Testis (tissue), 3 donors: ENCODE measurements around the gene DUSP14. TPM values are rescaled to one million over a fixed set of nuclear protein-coding genes. Genes with fewer than 3 reads are reported as not detected.

Experiments used
- DNase-seq: peaks from one replicate; pipeline ENCODE4 v3.0.0-alpha.2; 2019
- H3K27ac ChIP-seq, 2 donors: fragments of 200-600 bp; sonication (generic); one replicate each; pipeline ENCODE4 v1.5.1; 2019
- H3K27me3 ChIP-seq: fragments of 200-600 bp; sonication (generic); one replicate; pipeline ENCODE4 v1.5.1; 2019
- H3K36me3 ChIP-seq: fragments of 200-600 bp; sonication (generic); one replicate; pipeline ENCODE4 v1.5.1; 2017; ENCODE audit warnings: low read depth; ENCODE audit errors: missing control alignments
- H3K4me1 ChIP-seq: fragments of 200-600 bp; sonication (generic); one replicate; pipeline ENCODE4 v1.5.1; 2019
- H3K4me3 ChIP-seq, 2 donors: fragments of 200-600 bp; sonication (generic); one replicate each; pipeline ENCODE4 v1.5.1; 2017 to 2019
- H3K9me3 ChIP-seq: fragments of 200-600 bp; sonication (generic); one replicate; pipeline ENCODE4 v1.5.1; 2017
- POLR2A ChIP-seq: fragments of 450-650 bp; IDR thresholded peaks from one replicate; pipeline ENCODE4 v1.6.1; 2017; ENCODE audit warnings: antibody characterized with exemption, mild to moderate bottlenecking, moderate library complexity
- WGBS, 2 donors: methylation state at CpG; one replicate each; pipeline ENCODE4 v1.1.5; 2018; 5-methylcytosine and 5-hydroxymethylcytosine counted together
- intact Hi-C: fragments of 100-400 bp; cut with DNase I; formaldehyde crosslinking; loops from one replicate; pipeline ENCODE4 v1.15.1; 2023; ENCODE audit warnings: low total_unique reads
- polyA plus RNA-seq: library from polyadenylated mRNA; stranded (reverse); fragments of 350-450 nt; fragmentation: Illumina TruSeq; extraction: RNeasy Lipid Tissue Mini Kit (QIAGEN cat#74804); gene quantifications from one replicate; pipeline ENCODE4 v1.2.3, GENCODE V29; 2014; ENCODE audit warnings: low read depth, low replicate concordance; ENCODE audit not compliant: insufficient read depth
- total RNA-seq, 2 donors: library from RNA; depleted of rRNA; stranded (reverse); fragments of >200 nt; gene quantifications; one replicate each; pipeline ENCODE4 v1.2.3, GENCODE V29; 2016
- TF ChIP-seq, protein P1 (sequence below), 3 experiments: fragments of 450-650 bp in 2 of 3; fragments of 200-600 bp in 1 of 3; sonication (generic) in 1 of 3; IDR thresholded peaks; one replicate each; pipeline ENCODE4 v1.5.1; 2016 to 2019; ENCODE audit warnings: antibody characterized with exemption in 3 of 3, mild to moderate bottlenecking in 2 of 3, moderate library complexity in 1 of 3

The DUSP14 gene
- total and polyA plus RNA-seq, 3 donors from 2014 or later, result 26.6 to 38.3 (median 36.1) TPM

DNA sequence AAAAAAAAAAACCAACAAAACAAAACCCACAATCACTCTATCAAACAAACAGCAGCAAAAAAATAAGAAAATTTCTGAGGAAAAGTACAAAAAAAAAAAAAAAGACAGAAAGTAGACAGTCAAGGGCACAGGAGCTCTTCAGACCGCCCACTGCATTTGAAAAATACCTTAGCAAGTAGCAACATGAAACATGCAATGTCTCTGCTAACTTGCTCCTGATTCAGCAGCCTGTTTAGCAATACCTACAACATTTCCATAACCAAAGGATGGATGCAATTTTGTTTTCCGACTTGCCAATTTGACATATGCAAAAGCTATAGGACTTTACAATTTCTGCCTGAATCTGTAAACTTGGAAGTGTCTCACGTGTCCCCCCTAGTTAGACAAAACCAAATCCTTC lies 62.1 kb downstream of the DUSP14 start:
- whole genome bisulfite sequencing, 2 donors, result 62 to 77% methylated on average over 3 of the region's 3 CpGs
- Histone ChIP-seq H3K4me1 (peaks cover 1% of the 10 kb centered on the region), H3K4me3 (no peak overlapping the region), H3K27me3 (no peaks in the 10 kb centered on the region), H3K9me3 (no peaks in the 10 kb centered on the region), H3K36me3 (no peaks in the 10 kb centered on the region), H3K27ac (no peak overlapping the region)
- no peak for DNase-seq
- TF ChIP-seq, protein P1, sequence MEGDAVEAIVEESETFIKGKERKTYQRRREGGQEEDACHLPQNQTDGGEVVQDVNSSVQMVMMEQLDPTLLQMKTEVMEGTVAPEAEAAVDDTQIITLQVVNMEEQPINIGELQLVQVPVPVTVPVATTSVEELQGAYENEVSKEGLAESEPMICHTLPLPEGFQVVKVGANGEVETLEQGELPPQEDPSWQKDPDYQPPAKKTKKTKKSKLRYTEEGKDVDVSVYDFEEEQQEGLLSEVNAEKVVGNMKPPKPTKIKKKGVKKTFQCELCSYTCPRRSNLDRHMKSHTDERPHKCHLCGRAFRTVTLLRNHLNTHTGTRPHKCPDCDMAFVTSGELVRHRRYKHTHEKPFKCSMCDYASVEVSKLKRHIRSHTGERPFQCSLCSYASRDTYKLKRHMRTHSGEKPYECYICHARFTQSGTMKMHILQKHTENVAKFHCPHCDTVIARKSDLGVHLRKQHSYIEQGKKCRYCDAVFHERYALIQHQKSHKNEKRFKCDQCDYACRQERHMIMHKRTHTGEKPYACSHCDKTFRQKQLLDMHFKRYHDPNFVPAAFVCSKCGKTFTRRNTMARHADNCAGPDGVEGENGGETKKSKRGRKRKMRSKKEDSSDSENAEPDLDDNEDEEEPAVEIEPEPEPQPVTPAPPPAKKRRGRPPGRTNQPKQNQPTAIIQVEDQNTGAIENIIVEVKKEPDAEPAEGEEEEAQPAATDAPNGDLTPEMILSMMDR (IDR thresholded peaks at IDR 0.05), result no peak
- TF ChIP-seq POLR2A, result no peak
- intact Hi-C loops, result no loop called here

DNA sequence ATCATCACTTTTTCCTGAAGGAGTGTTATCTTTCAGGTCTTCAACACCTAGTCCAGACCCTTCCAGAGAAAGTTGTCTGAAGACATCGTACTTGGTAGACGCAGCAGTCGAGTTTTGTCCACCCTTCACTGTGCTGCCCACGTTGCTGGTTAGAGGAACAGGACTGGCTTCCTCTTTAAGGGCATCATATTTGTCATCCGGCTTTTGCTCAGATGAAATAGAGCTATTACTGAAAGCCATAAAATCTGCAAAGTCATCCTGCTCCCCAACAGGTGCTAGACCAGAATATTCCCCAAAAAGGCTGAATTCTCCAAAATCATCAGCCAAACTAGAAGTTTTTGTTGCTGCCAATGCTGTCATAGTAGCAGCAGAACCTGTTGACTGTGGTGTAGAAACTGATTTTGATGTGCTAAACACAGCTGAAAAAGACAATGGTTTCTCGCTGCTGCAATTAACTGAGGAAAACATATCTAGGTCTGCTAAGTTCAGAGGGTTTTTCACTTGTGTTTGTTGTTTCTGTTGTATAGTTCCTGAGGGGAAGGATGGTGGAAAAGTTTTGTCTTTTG lies 63.8 kb downstream of the DUSP14 start:
- Histone ChIP-seq H3K4me1 (no peaks in the 10 kb centered on the region), H3K4me3 (no peak overlapping the region), H3K27me3 (no peaks in the 10 kb centered on the region), H3K9me3 (no peaks in the 10 kb centered on the region), H3K27ac (no peak overlapping the region), H3K36me3 (no peaks in the 10 kb centered on the region)
- TF ChIP-seq, protein P1 (IDR thresholded peaks at IDR 0.05), result no peak
- no peak for TF ChIP-seq POLR2A
- no peak for DNase-seq
- intact Hi-C loops, result no loop called here
- WGBS, 2 donors, result 93 to 94% methylated on average over 6 of the region's 6 CpGs

DNA sequence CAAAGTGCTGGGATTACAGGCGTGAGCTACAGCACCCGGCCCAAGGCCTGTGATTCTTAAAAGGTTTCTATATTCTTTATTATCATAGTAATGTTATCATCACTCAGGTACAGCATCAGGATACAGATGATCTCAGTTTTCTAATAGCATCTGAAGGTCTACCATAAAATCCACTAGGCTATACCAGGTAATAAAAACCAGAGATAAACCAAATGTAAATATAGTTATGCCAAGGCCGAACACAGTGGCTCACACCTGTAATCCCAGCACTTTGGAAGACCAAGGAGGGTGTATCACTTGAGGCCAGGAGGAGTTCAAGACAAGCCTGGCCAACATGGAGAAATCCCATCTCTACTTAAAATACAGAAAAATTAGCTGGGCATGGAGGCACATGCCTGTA lies 65.7 kb downstream of the DUSP14 start:
- TF ChIP-seq POLR2A, result no peak
- TF ChIP-seq, protein P1 (IDR thresholded peaks at IDR 0.05), result no peak
- H3K27me3 ChIP-seq, result no peaks in the 10 kb centered on the region
- no peaks in the 10 kb centered on the region for H3K9me3 ChIP-seq
- intact Hi-C loops, result no loop called here
- no peaks in the 10 kb centered on the region for H3K4me1 ChIP-seq
- H3K4me3 ChIP-seq, result no peak overlapping the region
- H3K27ac ChIP-seq, result no peak overlapping the region
- no peaks in the 10 kb centered on the region for H3K36me3 ChIP-seq
- no peak for DNase-seq
- WGBS, 2 donors, result 93 to 95% methylated on average over 3 of the region's 3 CpGs

DNA sequence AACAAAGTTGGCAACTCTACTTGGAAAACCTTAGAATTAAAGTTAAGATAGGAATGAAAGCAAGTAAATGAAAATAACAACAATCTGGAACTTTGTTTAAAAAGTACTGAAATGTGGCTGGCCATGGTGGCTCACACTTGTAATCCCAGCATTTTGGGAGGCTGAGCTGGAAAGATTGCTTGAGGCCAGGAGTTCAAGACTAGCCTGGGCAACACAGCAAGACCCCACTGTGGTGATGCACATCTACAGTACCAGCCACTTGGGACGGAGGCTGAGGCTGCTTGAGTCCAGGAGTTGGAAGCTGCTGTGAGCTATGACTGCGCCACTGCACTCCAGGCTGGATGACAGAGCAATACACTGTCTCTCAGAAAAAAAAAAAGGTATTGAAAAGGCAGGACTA lies 67.8 kb downstream of the DUSP14 start:
- no peaks in the 10 kb centered on the region for H3K36me3 ChIP-seq
- no peaks in the 10 kb centered on the region for H3K27me3 ChIP-seq
- no peak overlapping the region for H3K4me3 ChIP-seq
- H3K4me1 ChIP-seq, result no peaks in the 10 kb centered on the region
- WGBS, 2 donors, result 95 to 97% methylated on average over 2 of the region's 2 CpGs
- TF ChIP-seq, protein P1 (IDR thresholded peaks at IDR 0.05), result no peak
- H3K27ac ChIP-seq, result no peak overlapping the region
- no peaks in the 10 kb centered on the region for H3K9me3 ChIP-seq
- intact Hi-C loops, result no loop called here
- no peak for DNase-seq

DNA sequence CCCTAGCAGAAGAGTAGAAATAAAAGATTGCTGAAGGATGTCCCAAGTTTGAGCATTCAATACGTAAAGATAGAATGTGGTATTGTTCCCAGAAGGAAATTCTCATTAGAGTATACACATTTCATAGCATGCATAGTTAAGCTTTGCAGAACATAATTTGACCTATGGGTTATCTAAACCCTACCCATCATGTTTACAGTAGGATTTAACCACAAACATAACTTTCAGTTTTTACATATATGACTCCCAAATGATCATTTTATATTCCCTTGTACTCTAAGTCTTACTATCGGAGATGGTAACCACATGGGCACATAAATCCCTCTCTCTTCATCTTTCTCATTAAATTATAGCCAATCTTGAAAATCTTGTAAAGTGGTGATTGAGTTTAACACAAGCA lies 68.6 kb downstream of the DUSP14 start:
- 93 to 94% methylated on average over 2 of the region's 2 CpGs for WGBS, 2 donors
- H3K4me1 ChIP-seq, result no peaks in the 10 kb centered on the region
- no peaks in the 10 kb centered on the region for H3K36me3 ChIP-seq

More for the DNA sequence above, 68.6 kb downstream of the DUSP14 start:
- H3K4me3 ChIP-seq, result no peak overlapping the region
- TF ChIP-seq, protein P1 (IDR thresholded peaks at IDR 0.05), result no peak
- no peak for TF ChIP-seq POLR2A
- no peaks in the 10 kb centered on the region for H3K9me3 ChIP-seq
- no peak for DNase-seq
- intact Hi-C loops, result no loop called here
- H3K27ac ChIP-seq, result no peak overlapping the region
- H3K27me3 ChIP-seq, result no peaks in the 10 kb centered on the region
